Natural killer cell (primary cell): Measurements from ENCODE around the gene WDR74. TPM values are rescaled to one million over a fixed set of nuclear protein-coding genes. Genes with fewer than 3 reads are reported as not detected.

Experiments
- ATAC-seq, 3 donors: fragments of 150-1000 bp in 2 of 3; fragments of 200-7000 bp in 1 of 3; cut with Tn5 transposase; 1 replicate in 1 of 3; 2 replicates in 2 of 3; pipeline ENCODE4 v1.10.0; 2021; ENCODE audit warnings: mild to moderate bottlenecking in 2 of 3, moderate library complexity in 2 of 3
- DNase-seq, 2 donors: peaks; one replicate each; pipeline versions ENCODE4 v3.0.0 to v3.0.0-alpha.2; 2013 to 2021; ENCODE audit warnings: mixed read lengths in 1 of 2
- H3K27ac ChIP-seq: one replicate; pipeline ENCODE4 v1.5.1; 2013; ENCODE audit warnings: mild to moderate bottlenecking, low read length
- H3K27me3 ChIP-seq: one replicate; pipeline ENCODE4 v1.6.1; 2013; ENCODE audit warnings: low read length; ENCODE audit not compliant: control insufficient read depth, insufficient read depth
- H3K36me3 ChIP-seq: one replicate; pipeline ENCODE4 v1.6.1; 2013; ENCODE audit warnings: low read length; ENCODE audit not compliant: control insufficient read depth, insufficient read depth
- H3K4me1 ChIP-seq: one replicate; pipeline ENCODE4 v1.6.1; 2013; ENCODE audit warnings: low read length; ENCODE audit not compliant: control insufficient read depth, insufficient read depth
- H3K4me3 ChIP-seq: one replicate; pipeline ENCODE4 v1.5.1; 2013; ENCODE audit warnings: low read length
- H3K9me3 ChIP-seq: one replicate; pipeline ENCODE4 v1.6.1; 2013; ENCODE audit warnings: low read length; ENCODE audit not compliant: control insufficient read depth, insufficient read depth
- H3K27ac Mint-ChIP-seq, 2 donors: one replicate each; pipeline ENCODE4 v1.8.0; 2022; ENCODE audit warnings: mild to moderate bottlenecking in 2 of 2, mixed read lengths in 2 of 2, moderate library complexity in 1 of 2
- H3K27me3 Mint-ChIP-seq, 2 donors: one replicate each; pipeline ENCODE4 v1.8.0; 2022; ENCODE audit warnings: low read depth in 2 of 2, mixed read lengths in 2 of 2
- H3K36me3 Mint-ChIP-seq: one replicate; pipeline ENCODE4 v1.8.0; 2022; ENCODE audit warnings: mixed read lengths
- H3K4me1 Mint-ChIP-seq, 2 donors: one replicate each; pipeline ENCODE4 v1.8.0; 2022; ENCODE audit warnings: mixed read lengths in 2 of 2
- H3K4me3 Mint-ChIP-seq: one replicate; pipeline ENCODE4 v1.8.0; 2022; ENCODE audit warnings: mild to moderate bottlenecking, moderate library complexity, mixed read lengths
- H3K9me3 Mint-ChIP-seq, 2 donors: one replicate each; pipeline ENCODE4 v1.8.0; 2022; ENCODE audit warnings: mixed read lengths in 2 of 2
- WGBS: methylation state at CpG from one replicate; pipeline ENCODE4 v1.1.7; 2013; ENCODE audit warnings: missing lambda C conversion rate; ENCODE audit not compliant: insufficient coverage; 5-methylcytosine and 5-hydroxymethylcytosine counted together
- intact Hi-C: fragments of 100-400 bp; cut with micrococcal nuclease; formaldehyde crosslinking; loops from one replicate; pipeline ENCODE4 v1.14.2; 2022
- total RNA-seq, 4 donors: library from RNA; stranded (reverse); fragments of 120-200 nt in 1 of 4; gene quantifications; one replicate each; pipeline versions ENCODE4 v1.2.3 to v1.2.4, GENCODE V29; 2013 to 2022
- TF ChIP-seq, protein P1 (sequence below): fragments of 200-600 bp; IDR thresholded peaks from one replicate; pipeline ENCODE4 v1.8.0; 2022; ENCODE audit warnings: antibody characterized with exemption

WDR74 gene
- total RNA-seq, 3 donors from 2014 or later (not counting 1 experiment from before 2014, with no cell fraction given), result 151 to 173 (median 171) TPM

DNA sequence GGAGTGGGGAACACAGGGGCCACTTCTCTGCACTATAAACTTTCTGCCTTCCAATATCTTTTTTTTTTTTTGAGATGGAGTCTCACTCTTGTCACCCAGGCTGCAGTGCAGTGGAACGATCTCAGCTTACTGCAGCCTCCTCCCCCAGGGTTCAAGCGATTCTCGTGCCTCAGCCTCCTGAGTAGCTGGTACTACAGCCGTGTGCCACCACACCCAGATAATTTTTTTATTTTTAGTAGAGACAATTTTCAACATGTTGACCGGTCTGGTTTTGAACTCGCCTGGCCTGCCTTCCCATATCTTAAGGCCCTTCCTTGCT is 43.0 kb upstream of the WDR74 start:
- TF ChIP-seq, protein P1, sequence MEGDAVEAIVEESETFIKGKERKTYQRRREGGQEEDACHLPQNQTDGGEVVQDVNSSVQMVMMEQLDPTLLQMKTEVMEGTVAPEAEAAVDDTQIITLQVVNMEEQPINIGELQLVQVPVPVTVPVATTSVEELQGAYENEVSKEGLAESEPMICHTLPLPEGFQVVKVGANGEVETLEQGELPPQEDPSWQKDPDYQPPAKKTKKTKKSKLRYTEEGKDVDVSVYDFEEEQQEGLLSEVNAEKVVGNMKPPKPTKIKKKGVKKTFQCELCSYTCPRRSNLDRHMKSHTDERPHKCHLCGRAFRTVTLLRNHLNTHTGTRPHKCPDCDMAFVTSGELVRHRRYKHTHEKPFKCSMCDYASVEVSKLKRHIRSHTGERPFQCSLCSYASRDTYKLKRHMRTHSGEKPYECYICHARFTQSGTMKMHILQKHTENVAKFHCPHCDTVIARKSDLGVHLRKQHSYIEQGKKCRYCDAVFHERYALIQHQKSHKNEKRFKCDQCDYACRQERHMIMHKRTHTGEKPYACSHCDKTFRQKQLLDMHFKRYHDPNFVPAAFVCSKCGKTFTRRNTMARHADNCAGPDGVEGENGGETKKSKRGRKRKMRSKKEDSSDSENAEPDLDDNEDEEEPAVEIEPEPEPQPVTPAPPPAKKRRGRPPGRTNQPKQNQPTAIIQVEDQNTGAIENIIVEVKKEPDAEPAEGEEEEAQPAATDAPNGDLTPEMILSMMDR, result no peak
- no peaks in the 10 kb centered on the region for H3K27me3 ChIP-seq
- H3K4me3 ChIP-seq, result peak overlapping the region; percentile 100
- peak overlapping the region; percentile 90 for H3K27ac ChIP-seq
- Mint-ChIP-seq H3K4me3 (peak overlapping the region; percentile 100), H3K4me1 (peaks cover 41 to 56% of the 10 kb centered on the region in 2 donors), H3K27me3 (no peaks in the 10 kb centered on the region), H3K36me3 (peaks cover 28% of the 10 kb centered on the region), H3K27ac (peak overlapping the region; percentile 99), H3K9me3 (no peaks in the 10 kb centered on the region)
- peaks cover 46% of the 10 kb centered on the region for H3K36me3 ChIP-seq
- no peaks in the 10 kb centered on the region for H3K9me3 ChIP-seq
- ATAC-seq, result no peak
- H3K4me1 ChIP-seq, result peaks cover 36% of the 10 kb centered on the region
- intact Hi-C loops, result loop anchor here (5.0 kb wide), 1 partner anchor 290 kb away; the partner anchor contains the start of gene TUT1
- WGBS, result 62% methylated on average over 6 of the region's 6 CpGs
- DNase-seq, result no peak

DNA sequence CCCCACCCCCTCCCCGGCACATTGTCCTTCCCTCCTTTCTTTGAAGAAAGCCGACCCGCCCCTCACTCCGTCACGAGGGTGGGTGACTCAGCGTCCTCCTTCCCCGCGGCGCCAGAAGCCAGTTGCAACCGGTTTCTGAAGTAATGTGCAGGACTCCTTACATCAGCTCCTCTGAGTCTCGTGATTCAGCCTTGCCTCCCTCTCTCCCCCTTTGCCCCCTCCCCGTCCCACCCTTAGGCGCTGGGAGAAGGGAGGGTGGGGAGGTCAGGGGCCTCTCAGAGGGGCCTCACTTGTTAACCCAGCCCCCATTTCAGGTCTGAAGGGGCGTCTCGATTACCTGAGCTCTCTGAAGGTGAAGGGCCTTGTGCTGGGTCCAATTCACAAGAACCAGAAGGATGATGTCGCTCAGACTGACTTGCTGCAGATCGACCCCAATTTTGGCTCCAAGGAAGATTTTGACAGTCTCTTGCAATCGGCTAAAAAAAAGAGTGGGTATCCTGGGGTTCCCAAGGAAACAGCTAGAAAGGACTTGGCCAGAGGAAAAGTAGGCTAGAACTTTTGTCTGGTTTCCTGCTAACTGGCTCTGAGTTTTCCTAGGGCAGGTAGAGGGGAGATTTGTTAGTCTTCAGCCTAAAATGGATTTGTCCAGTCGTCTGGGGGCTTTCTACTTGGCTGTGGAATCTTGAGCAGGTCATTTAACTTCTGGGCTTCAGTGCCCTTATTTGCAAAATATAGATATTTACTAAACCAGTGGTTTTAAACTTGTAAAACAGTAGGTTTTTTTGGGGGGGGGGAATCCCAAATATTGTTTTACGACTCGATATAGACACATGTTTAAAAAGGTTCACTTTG is 42.4 kb upstream of the WDR74 start:
- ATAC-seq (peak; percentile 66 to 84 (median 73)), DNase-seq (peak; percentile 94 to 95)
- TF ChIP-seq, protein P1, result no peak
- H3K27me3 Mint-ChIP-seq, result no peaks in the 10 kb centered on the region
- no peaks in the 10 kb centered on the region for H3K27me3 ChIP-seq
- H3K4me3 ChIP-seq, result peak overlapping the region; percentile 100
- intact Hi-C loops, result loop anchor here (1.0 to 5.0 kb wide), 6 partner anchors 19 to 326 kb away; partner anchors contain the start of genes TMEM179B, TTC9C and TUT1
- peaks cover 41 to 56% of the 10 kb centered on the region in 2 donors for H3K4me1 Mint-ChIP-seq
- H3K27ac Mint-ChIP-seq, result peak overlapping the region; percentile 99
- H3K36me3 ChIP-seq, result peaks cover 41% of the 10 kb centered on the region
- H3K36me3 Mint-ChIP-seq, result peaks cover 28% of the 10 kb centered on the region
- 10% methylated on average over 18 of the region's 21 CpGs for WGBS
- no peaks in the 10 kb centered on the region for H3K9me3 Mint-ChIP-seq
- peak overlapping the region; percentile 100 for H3K4me3 Mint-ChIP-seq
- no peaks in the 10 kb centered on the region for H3K9me3 ChIP-seq
- H3K4me1 ChIP-seq, result peaks cover 36% of the 10 kb centered on the region
- peak overlapping the region; percentile 90 for H3K27ac ChIP-seq

DNA sequence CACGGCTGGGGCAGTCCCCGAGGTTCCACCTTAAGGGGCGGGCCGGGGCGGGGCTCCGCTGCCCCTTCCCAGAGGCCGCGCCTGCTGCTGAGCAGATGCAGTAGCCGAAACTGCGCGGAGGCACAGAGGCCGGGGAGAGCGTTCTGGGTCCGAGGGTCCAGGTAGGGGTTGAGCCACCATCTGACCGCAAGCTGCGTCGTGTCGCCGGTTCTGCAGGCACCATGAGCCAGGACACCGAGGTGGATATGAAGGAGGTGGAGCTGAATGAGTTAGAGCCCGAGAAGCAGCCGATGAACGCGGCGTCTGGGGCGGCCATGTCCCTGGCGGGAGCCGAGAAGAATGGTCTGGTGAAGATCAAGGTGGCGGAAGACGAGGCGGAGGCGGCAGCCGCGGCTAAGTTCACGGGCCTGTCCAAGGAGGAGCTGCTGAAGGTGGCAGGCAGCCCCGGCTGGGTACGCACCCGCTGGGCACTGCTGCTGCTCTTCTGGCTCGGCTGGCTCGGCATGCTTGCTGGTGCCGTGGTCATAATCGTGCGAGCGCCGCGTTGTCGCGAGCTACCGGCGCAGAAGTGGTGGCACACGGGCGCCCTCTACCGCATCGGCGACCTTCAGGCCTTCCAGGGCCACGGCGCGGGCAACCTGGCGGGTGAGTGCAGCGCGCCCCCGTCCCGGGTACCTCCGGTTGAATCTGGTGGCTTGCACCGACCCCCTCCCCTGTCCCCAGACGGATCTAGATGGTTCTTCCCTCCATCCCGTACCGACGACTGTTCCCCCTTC is 41.6 kb upstream of the WDR74 start, which contains the start of gene SLC3A2:
Gene SLC3A2 (plus strand): TSS at position 94 of the 776 bp plus-strand sequence. CDS start 128 bp downstream, at position 222.
- peak within 1 kb of the TSS; percentile 99 for H3K27ac Mint-ChIP-seq
- H3K4me1 Mint-ChIP-seq, result peaks cover 41 to 56% of the 10 kb centered on the region in 2 donors
- WGBS, result under 1% methylated on average over 69 of the region's 69 CpGs

More for the DNA sequence above, 41.6 kb upstream of the WDR74 start, which contains the start of gene SLC3A2:
- H3K27me3 ChIP-seq, result no peaks in the 10 kb centered on the region
- TF ChIP-seq, protein P1, result peak; percentile 82
- Mint-ChIP-seq H3K9me3 (no peaks in the 10 kb centered on the region), H3K4me3 (peak within 1 kb of the TSS; percentile 100), H3K27me3 (no peaks in the 10 kb centered on the region), H3K36me3 (peaks cover 28% of the 10 kb centered on the region)
- ATAC-seq (peak; percentile 72 to 89 (median 80)), DNase-seq (peak; percentile 88 to 94)
- no peaks in the 10 kb centered on the region for H3K9me3 ChIP-seq
- H3K36me3 ChIP-seq, result peaks cover 33% of the 10 kb centered on the region
- H3K4me1 ChIP-seq, result peaks cover 36% of the 10 kb centered on the region
- peak within 1 kb of the TSS; percentile 100 for H3K4me3 ChIP-seq
- peak within 1 kb of the TSS; percentile 90 for H3K27ac ChIP-seq
- intact Hi-C loops, result loop anchor here (1.0 to 5.0 kb wide), 6 partner anchors 18 to 325 kb away; partner anchors contain the start of genes TMEM179B, TTC9C and TUT1
